GM19397 (cell line): ENCODE measurements around the gene SRY.
"Not testable (repeated sequence)": the region's sequence is repeated elsewhere in the genome, so short reads cannot be mapped to it uniquely, and the experiment has no call there.

Experiments used
- ATAC-seq: cut with Tn5 transposase; IDR thresholded peaks from one replicate; pipeline ENCODE4 v1.9.1; 2021; ENCODE audit warnings: mild to moderate bottlenecking, moderate library complexity; ENCODE audit not compliant: unreplicated experiment

The SRY gene

GRCh38 chrY:2787600-2787999 lies at the start of gene SRY:
SRY (minus strand) TSS chrY:2787682; CDS start chrY:2787603, 79 bp downstream.
- ATAC-seq, result no peak

GRCh38 chrY:2837078-2837477 lies 49.6 kb upstream of the SRY start:
- no peak for ATAC-seq

GRCh38 chrY:2835230-2835629 lies 47.7 kb upstream of the SRY start:
- ATAC-seq, result no peak

- ATAC-seq, result no peak
Measured at GRCh38 chrY:2828497-2828896, 41.0 kb upstream of the SRY start.

- no peak for ATAC-seq
Measured at GRCh38 chrY:2824471-2824870, 37.0 kb upstream of the SRY start.

GRCh38 chrY:2817146-2817896 lies 29.8 kb upstream of the SRY start:
- not testable (repeated sequence) for ATAC-seq

- no peak for ATAC-seq
Measured at GRCh38 chrY:2800246-2800645, 12.8 kb upstream of the SRY start.

- no peak for ATAC-seq
Measured at GRCh38 chrY:2797991-2798390, 10.5 kb upstream of the SRY start.

GRCh38 chrY:2796977-2797523 lies 9.6 kb upstream of the SRY start:
- ATAC-seq, result no peak

GRCh38 chrY:2789756-2790155 lies 2.3 kb upstream of the SRY start:
- ATAC-seq, result no peak

- no peak for ATAC-seq
Measured at GRCh38 chrY:2786876-2787512, 488 bp downstream of the SRY start.
